Progenitor cell of endocrine pancreas (in vitro differentiated cells): ENCODE results near the gene SOX6. TPM values are rescaled to one million over a fixed set of nuclear protein-coding genes. Genes with fewer than 3 reads are reported as not detected.

Experiments
- DNase-seq: peaks from one replicate; pipeline ENCODE4 v3.0.0; 2021; ENCODE audit warnings: low spot score; ENCODE audit not compliant: unreplicated experiment
- H3K27ac Mint-ChIP-seq: 2 replicates; pipeline ENCODE4 v1.8.0; 2021; ENCODE audit warnings: mild to moderate bottlenecking, moderate library complexity, mixed read lengths
- H3K27me3 Mint-ChIP-seq: 2 replicates; pipeline ENCODE4 v1.8.0; 2021; ENCODE audit warnings: mixed read lengths
- H3K36me3 Mint-ChIP-seq: 2 replicates; pipeline ENCODE4 v1.8.0; 2022; ENCODE audit warnings: mixed read lengths; ENCODE audit not compliant: insufficient read depth
- H3K4me1 Mint-ChIP-seq: 2 replicates; pipeline ENCODE4 v1.8.0; 2021; ENCODE audit warnings: low read depth, mixed read lengths
- H3K4me3 Mint-ChIP-seq: 2 replicates; pipeline ENCODE4 v1.8.0; 2021; ENCODE audit warnings: low read depth, mild to moderate bottlenecking, moderate library complexity, mixed read lengths
- H3K9me3 Mint-ChIP-seq: 2 replicates; pipeline ENCODE4 v1.8.0; 2021; ENCODE audit warnings: low read depth, mixed read lengths
- CTCF ChIP-seq: fragments of 200-600 bp; sonication (generic); IDR thresholded peaks from one replicate; pipeline ENCODE4 v1.5.0; 2021; ENCODE audit warnings: antibody characterized with exemption, mild to moderate bottlenecking; ENCODE audit not compliant: unreplicated experiment
- total RNA-seq: library from RNA; stranded (reverse); gene quantifications from 2 replicates; pipeline ENCODE4 v1.2.1, GENCODE V29; 2021

SOX6 gene
- total RNA-seq, 1 donor from 2014 or later: 34.9 TPM

- Mint-ChIP-seq H3K4me1 (no peaks in the 10 kb centered on the region), H3K36me3 (no peaks in the 10 kb centered on the region), H3K9me3 (peaks cover 3% of the 10 kb centered on the region), H3K27ac (no peak overlapping the region), H3K27me3 (peaks cover 2% of the 10 kb centered on the region), H3K4me3 (no peak overlapping the region)
- no peak for TF ChIP-seq CTCF
- no peak for DNase-seq
Observed at GRCh38 chr11:16364254-16364653, 7.9 kb upstream of the SOX6 start.

DNA sequence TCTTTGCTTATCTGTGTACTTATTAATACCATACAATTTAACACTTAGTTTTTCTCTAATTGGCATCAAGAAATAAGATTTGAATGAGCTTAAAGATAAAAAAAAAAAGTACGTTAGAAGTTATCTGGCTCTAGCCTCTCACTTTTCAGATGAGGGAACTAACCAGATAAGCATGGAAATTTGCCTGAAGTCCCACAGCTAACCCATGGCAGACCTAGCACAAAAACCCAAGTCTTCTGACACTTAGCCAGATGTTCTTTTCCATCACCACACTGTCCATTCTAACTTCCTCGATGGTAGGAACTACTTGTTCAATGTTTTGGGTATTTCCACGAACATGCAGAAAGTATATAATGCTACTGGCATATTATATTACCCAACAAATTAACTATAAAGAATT is 7.4 kb upstream of the SOX6 start:
- Mint-ChIP-seq H3K9me3 (peaks cover 3% of the 10 kb centered on the region), H3K4me1 (peaks cover 2% of the 10 kb centered on the region), H3K27me3 (peaks cover 2% of the 10 kb centered on the region), H3K36me3 (no peaks in the 10 kb centered on the region), H3K4me3 (no peak overlapping the region), H3K27ac (no peak overlapping the region)
- no peak for TF ChIP-seq CTCF
- DNase-seq: no peak

GRCh38 chr11:16361108-16361865 is 4.9 kb upstream of the SOX6 start:
- Mint-ChIP-seq H3K4me1 (peaks cover 21% of the 10 kb centered on the region), H3K27me3 (peaks cover 2% of the 10 kb centered on the region), H3K36me3 (no peaks in the 10 kb centered on the region), H3K27ac (no peak overlapping the region), H3K4me3 (no peak overlapping the region), H3K9me3 (peaks cover 3% of the 10 kb centered on the region)
- DNase-seq: no peak
- no peak for TF ChIP-seq CTCF

DNA sequence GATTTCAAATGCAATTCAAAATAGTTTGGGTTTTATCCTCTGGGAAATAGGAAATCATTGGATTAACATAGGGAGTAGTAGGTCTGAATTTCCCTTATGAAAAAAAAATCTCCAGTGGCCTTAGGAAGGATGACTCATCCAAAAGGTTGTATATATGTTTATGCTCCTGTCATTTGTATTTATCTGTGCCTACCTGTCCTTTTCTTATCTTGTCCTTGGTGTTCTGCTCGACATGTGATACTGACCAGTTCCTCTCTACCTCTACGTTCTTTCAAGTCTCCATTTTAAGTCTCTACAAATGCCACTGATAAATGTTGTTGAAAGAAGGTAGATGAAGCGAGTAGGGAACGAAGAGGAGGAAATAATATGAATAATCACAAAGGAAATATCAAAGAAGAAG is 3.0 kb upstream of the SOX6 start:
- H3K36me3 Mint-ChIP-seq: no peaks in the 10 kb centered on the region
- no peak for DNase-seq
- peaks cover 35% of the 10 kb centered on the region for H3K4me1 Mint-ChIP-seq
- TF ChIP-seq CTCF: no peak
- H3K27me3 Mint-ChIP-seq: peaks cover 2% of the 10 kb centered on the region
- peaks cover 3% of the 10 kb centered on the region for H3K9me3 Mint-ChIP-seq
- H3K27ac Mint-ChIP-seq: no peak overlapping the region
- H3K4me3 Mint-ChIP-seq: no peak overlapping the region

- H3K4me3 Mint-ChIP-seq: no peak overlapping the region
- peaks cover 2% of the 10 kb centered on the region for H3K27me3 Mint-ChIP-seq
- no peak for DNase-seq
- no peak overlapping the region for H3K27ac Mint-ChIP-seq
- no peaks in the 10 kb centered on the region for H3K36me3 Mint-ChIP-seq
- peaks cover 39% of the 10 kb centered on the region for H3K4me1 Mint-ChIP-seq
- H3K9me3 Mint-ChIP-seq: peaks cover 3% of the 10 kb centered on the region
- TF ChIP-seq CTCF: no peak
Observed at GRCh38 chr11:16358726-16359125, 2.4 kb upstream of the SOX6 start.
